HepG2 (cell line): ENCODE results near the gene NFATC2. TPM values are rescaled to one million over a fixed set of nuclear protein-coding genes. Genes with fewer than 3 reads are reported as not detected.
A peak's percentile ranks its signal among the peaks of the same experiment; 100 is the strongest.

Source experiments
- CEBPG ChIP-seq: IDR thresholded peaks from 2 replicates; pipeline ENCODE4 v1.6.1; 2016
- ETV5 ChIP-seq: IDR thresholded peaks from 2 replicates; pipeline ENCODE4 v1.6.1; 2018; ENCODE audit warnings: missing biosample characterization, missing genetic modification reagents, inconsistent platforms, borderline replicate concordance
- FOSL1 ChIP-seq: sonication (generic); formaldehyde crosslinking; IDR thresholded peaks from 2 replicates; pipeline ENCODE4 v1.9.0; 2021; ENCODE audit warnings: missing genetic modification reagents, borderline replicate concordance
- GATAD2A ChIP-seq: IDR thresholded peaks from 2 replicates; pipeline ENCODE4 v1.6.1; 2016
- JUND ChIP-seq: sonication (generic); formaldehyde crosslinking; IDR thresholded peaks from 2 replicates; pipeline ENCODE4 v1.8.0; 2022; ENCODE audit warnings: mild to moderate bottlenecking, missing genetic modification reagents
- KAT8 ChIP-seq: IDR thresholded peaks from 2 replicates; pipeline ENCODE4 v1.6.1; 2016; ENCODE audit warnings: missing genetic modification reagents, missing compliant biosample characterization
- KLF11 ChIP-seq: IDR thresholded peaks from 2 replicates; pipeline ENCODE4 v1.6.1; 2016; ENCODE audit warnings: missing compliant biosample characterization
- RARA ChIP-seq: IDR thresholded peaks from 2 replicates; pipeline ENCODE4 v1.6.1; 2016; ENCODE audit warnings: missing genetic modification reagents, missing compliant biosample characterization
- RBM39 ChIP-seq: fragments of 200-400 bp; formaldehyde crosslinking; IDR thresholded peaks from one replicate; pipeline ENCODE4 v1.6.1; 2018; ENCODE audit warnings: antibody characterized with exemption, mild to moderate bottlenecking, low read depth, low read length; ENCODE audit not compliant: poor library complexity, severe bottlenecking
- SIX4 ChIP-seq: sonication (generic); formaldehyde crosslinking; IDR thresholded peaks from 2 replicates; pipeline ENCODE4 v1.4.0; 2020; ENCODE audit warnings: missing genetic modification reagents
- SNAPC2 ChIP-seq: sonication (generic); formaldehyde crosslinking; IDR thresholded peaks from 2 replicates; pipeline ENCODE4 v1.8.1; 2022; ENCODE audit warnings: mild to moderate bottlenecking, missing genetic modification reagents
- SOX13 ChIP-seq, 3 experiments: fragments of 450-650 bp in 1 of 3; sonication (generic) in 1 of 3; formaldehyde crosslinking in 1 of 3; IDR thresholded peaks in 2 of 3; conservative IDR thresholded peaks in 1 of 3; 2 replicates each; pipeline versions ENCODE4 v1.5.0 to v1.6.1; 2016 to 2020; ENCODE audit warnings: antibody characterized with exemption in 1 of 3, mild to moderate bottlenecking in 1 of 3, missing compliant biosample characterization in 1 of 3, missing genetic modification reagents in 1 of 3, moderate library complexity in 1 of 3
- SOX6 ChIP-seq, 2 experiments: fragments of 450-650 bp in 1 of 2; sonication (generic) in 1 of 2; formaldehyde crosslinking in 1 of 2; IDR thresholded peaks; 2 replicates each; pipeline versions ENCODE4 v1.4.0 to v1.6.1; 2017 to 2020; ENCODE audit warnings: antibody characterized with exemption in 1 of 2, mild to moderate bottlenecking in 1 of 2, missing genetic modification reagents in 1 of 2
- SRF ChIP-seq: IDR thresholded peaks from 2 replicates; pipeline ENCODE4 v1.6.1; 2011; ENCODE audit warnings: mild to moderate bottlenecking, low read depth, low read length, moderate library complexity
- SRSF1 ChIP-seq: fragments of 200-400 bp; formaldehyde crosslinking; optimal IDR thresholded peaks from 2 replicates; pipeline ENCODE3; 2017; ENCODE audit warnings: mild to moderate bottlenecking, low read depth, low read length, moderate library complexity
- TRIM24 ChIP-seq: sonication (generic); formaldehyde crosslinking; IDR thresholded peaks from 2 replicates; pipeline ENCODE4 v1.8.0; 2022; ENCODE audit warnings: mild to moderate bottlenecking, missing genetic modification reagents
- ZFP37 ChIP-seq: sonication (generic); formaldehyde crosslinking; IDR thresholded peaks from 2 replicates; pipeline ENCODE4 v1.4.0; 2020; ENCODE audit warnings: missing genetic modification reagents, borderline replicate concordance
- ZNF552 ChIP-seq: sonication (generic); formaldehyde crosslinking; IDR thresholded peaks from 2 replicates; pipeline ENCODE4 v1.9.0; 2022; ENCODE audit warnings: missing genetic modification reagents, mild to moderate bottlenecking, borderline replicate concordance
- ZNF564 ChIP-seq: sonication (generic); formaldehyde crosslinking; IDR thresholded peaks from 2 replicates; pipeline ENCODE4 v1.8.1; 2023; ENCODE audit warnings: mild to moderate bottlenecking, missing genetic modification reagents
- ZNF569 ChIP-seq: sonication (generic); formaldehyde crosslinking; IDR thresholded peaks from 2 replicates; pipeline ENCODE4 v1.5.0; 2020; ENCODE audit warnings: mild to moderate bottlenecking, missing genetic modification reagents, moderate library complexity, borderline replicate concordance
- ZNF614 ChIP-seq: IDR thresholded peaks from 2 replicates; pipeline ENCODE4 v1.6.1; 2018; ENCODE audit warnings: missing biosample characterization, missing genetic modification reagents, inconsistent platforms, borderline replicate concordance
- ZNF878 ChIP-seq: sonication (generic); formaldehyde crosslinking; IDR thresholded peaks from 2 replicates; pipeline ENCODE4 v1.8.1; 2023; ENCODE audit warnings: mild to moderate bottlenecking, missing genetic modification reagents, moderate library complexity
- polyA plus RNA-seq, 8 experiments: library from polyadenylated mRNA; depleted of rRNA in 3 of 8; stranded (reverse) in 7 of 8; unstranded in 1 of 8; fragments of >200 nt; fragmentation: Illumina TruSeq in 4 of 8; extraction: Trizol in 4 of 8; gene quantifications; 2 replicates each; pipeline versions ENCODE4 v1.2.1 to v1.2.3, GENCODE V29; 2011 to 2016; ENCODE audit warnings: low read depth in 4 of 8, missing spikeins in 1 of 8, mixed read lengths in 1 of 8; ENCODE audit not compliant: insufficient read depth in 1 of 8
- total RNA-seq, 5 experiments: library from RNA; depleted of rRNA; stranded (reverse); fragments of >200 nt; fragmentation: Illumina TruSeq; extraction: Trizol; gene quantifications; 2 replicates each; pipeline ENCODE4 v1.2.3, GENCODE V29; 2016; ENCODE audit warnings: low read depth in 1 of 5
- TF ChIP-seq, protein P1 (sequence below): sonication (generic); formaldehyde crosslinking; IDR thresholded peaks from 2 replicates; pipeline ENCODE4 v1.4.0; 2020; ENCODE audit warnings: missing genetic modification reagents
- TF ChIP-seq, protein P2 (sequence below): IDR thresholded peaks from 2 replicates; pipeline ENCODE4 v1.6.1; 2016
- TF ChIP-seq, protein P3 (sequence below): sonication (generic); formaldehyde crosslinking; IDR thresholded peaks from 2 replicates; pipeline ENCODE4 v1.9.0; 2021; ENCODE audit warnings: missing genetic modification reagents, mild to moderate bottlenecking, borderline replicate concordance

Gene NFATC2
- total and polyA plus RNA-seq, 2 of the 13 experiments (the other 11 are each of a cell fraction or from before 2014, with no cell fraction given) = 1.9 to 3.3 TPM

DNA sequence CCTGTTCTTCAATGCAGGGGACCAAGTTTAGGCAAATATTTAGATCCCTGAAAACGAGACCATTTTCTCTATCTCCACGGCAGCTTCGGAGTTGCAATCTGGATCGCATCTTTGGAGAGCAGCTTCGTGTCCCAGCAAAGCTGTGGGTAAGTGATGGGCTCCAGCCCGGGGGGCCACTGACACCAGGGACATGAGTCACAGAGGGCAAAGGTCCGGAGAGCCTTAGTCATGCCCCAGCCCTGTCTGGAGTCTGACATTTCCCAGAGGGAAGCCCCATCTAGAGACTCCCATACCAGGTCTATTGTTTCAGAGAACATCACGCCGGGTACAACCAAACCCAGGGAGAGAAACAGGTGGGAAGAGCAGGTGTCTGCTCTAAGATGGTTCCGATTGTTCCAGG is 95.9 kb downstream of the NFATC2 start (continued):
- TF ChIP-seq, protein P1, sequence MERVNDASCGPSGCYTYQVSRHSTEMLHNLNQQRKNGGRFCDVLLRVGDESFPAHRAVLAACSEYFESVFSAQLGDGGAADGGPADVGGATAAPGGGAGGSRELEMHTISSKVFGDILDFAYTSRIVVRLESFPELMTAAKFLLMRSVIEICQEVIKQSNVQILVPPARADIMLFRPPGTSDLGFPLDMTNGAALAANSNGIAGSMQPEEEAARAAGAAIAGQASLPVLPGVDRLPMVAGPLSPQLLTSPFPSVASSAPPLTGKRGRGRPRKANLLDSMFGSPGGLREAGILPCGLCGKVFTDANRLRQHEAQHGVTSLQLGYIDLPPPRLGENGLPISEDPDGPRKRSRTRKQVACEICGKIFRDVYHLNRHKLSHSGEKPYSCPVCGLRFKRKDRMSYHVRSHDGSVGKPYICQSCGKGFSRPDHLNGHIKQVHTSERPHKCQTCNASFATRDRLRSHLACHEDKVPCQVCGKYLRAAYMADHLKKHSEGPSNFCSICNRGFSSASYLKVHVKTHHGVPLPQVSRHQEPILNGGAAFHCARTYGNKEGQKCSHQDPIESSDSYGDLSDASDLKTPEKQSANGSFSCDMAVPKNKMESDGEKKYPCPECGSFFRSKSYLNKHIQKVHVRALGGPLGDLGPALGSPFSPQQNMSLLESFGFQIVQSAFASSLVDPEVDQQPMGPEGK (CRISPR knock-in tag) = peak; percentile 88
- TF ChIP-seq SRF (no peak), KLF11 (CRISPR knock-in tag) (no peak), ZNF552 (CRISPR knock-in tag) (no peak), ZNF569 (no peak), TRIM24 (CRISPR knock-in tag) (no peak), RBM39 (no peak), ETV5 (CRISPR knock-in tag) (peak; percentile 37; the same call in 1 of the 2 replicates), SOX6 (IDR thresholded peaks at IDR 0.05) (no peak), SOX6 (CRISPR knock-in tag; IDR thresholded peaks at IDR 0.05) (peak; percentile 56), JUND (CRISPR knock-in tag) (peak; percentile 86), ZNF614 (CRISPR knock-in tag) (peak; percentile 30; the same call in 1 of the 2 replicates), GATAD2A (CRISPR knock-in tag) (peak; percentile 69), SIX4 (0 out of 2 replicates have a peak, but pooled peaks have one; percentile 43), FOSL1 (peak; percentile 90), KAT8 (CRISPR knock-in tag) (0 out of 2 replicates have a peak, but pooled peaks have one; percentile 33), ZFP37 (0 out of 2 replicates have a peak, but pooled peaks have one; percentile 21), SNAPC2 (CRISPR knock-in tag) (no peak), CEBPG (CRISPR knock-in tag) (peak; percentile 18; the same call in 1 of the 2 replicates), ZNF878 (CRISPR knock-in tag) (no peak), ZNF564 (CRISPR knock-in tag) (no peak), SOX13 (IDR thresholded peaks at IDR 0.05) (no peak), SOX13 (CRISPR knock-in tag; conservative IDR thresholded peaks at IDR 0.05 in 1 of 2, IDR thresholded peaks at IDR 0.05 in 1 of 2) (peak in 1 of 2 experiments; percentile 60; a peak in 2 of 4 replicates), RARA (CRISPR knock-in tag) (0 out of 2 replicates have a peak, but pooled peaks have one; percentile 35), SRSF1 (no peak)
- TF ChIP-seq, protein P2, sequence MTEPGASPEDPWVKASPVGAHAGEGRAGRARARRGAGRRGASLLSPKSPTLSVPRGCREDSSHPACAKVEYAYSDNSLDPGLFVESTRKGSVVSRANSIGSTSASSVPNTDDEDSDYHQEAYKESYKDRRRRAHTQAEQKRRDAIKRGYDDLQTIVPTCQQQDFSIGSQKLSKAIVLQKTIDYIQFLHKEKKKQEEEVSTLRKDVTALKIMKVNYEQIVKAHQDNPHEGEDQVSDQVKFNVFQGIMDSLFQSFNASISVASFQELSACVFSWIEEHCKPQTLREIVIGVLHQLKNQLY (CRISPR knock-in tag) = peak; percentile 27; the same call in 1 of the 2 replicates
- TF ChIP-seq, protein P3, sequence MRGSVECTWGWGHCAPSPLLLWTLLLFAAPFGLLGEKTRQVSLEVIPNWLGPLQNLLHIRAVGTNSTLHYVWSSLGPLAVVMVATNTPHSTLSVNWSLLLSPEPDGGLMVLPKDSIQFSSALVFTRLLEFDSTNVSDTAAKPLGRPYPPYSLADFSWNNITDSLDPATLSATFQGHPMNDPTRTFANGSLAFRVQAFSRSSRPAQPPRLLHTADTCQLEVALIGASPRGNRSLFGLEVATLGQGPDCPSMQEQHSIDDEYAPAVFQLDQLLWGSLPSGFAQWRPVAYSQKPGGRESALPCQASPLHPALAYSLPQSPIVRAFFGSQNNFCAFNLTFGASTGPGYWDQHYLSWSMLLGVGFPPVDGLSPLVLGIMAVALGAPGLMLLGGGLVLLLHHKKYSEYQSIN = no peak
